GM23248 (cell line): Measurements from ENCODE around the gene CASTOR2.
"Not testable (repeated sequence)": the region's sequence is repeated elsewhere in the genome, so short reads cannot be mapped to it uniquely, and the experiment has no call there.

Source experiments
- EZH2 ChIP-seq: fragments of 200-600 bp; sonication (generic); IDR thresholded peaks from 2 replicates; pipeline ENCODE4 v1.6.1; 2018; ENCODE audit warnings: antibody characterized with exemption, mild to moderate bottlenecking; ENCODE audit not compliant: insufficient read depth, poor library complexity, severe bottlenecking
- EZH2phosphoT487 ChIP-seq: fragments of 200-600 bp; sonication (generic); IDR thresholded peaks from 2 replicates; pipeline ENCODE4 v1.6.1; 2018; ENCODE audit warnings: antibody characterized with exemption, moderate library complexity, mild to moderate bottlenecking, low read depth; ENCODE audit not compliant: insufficient read depth

DNA sequence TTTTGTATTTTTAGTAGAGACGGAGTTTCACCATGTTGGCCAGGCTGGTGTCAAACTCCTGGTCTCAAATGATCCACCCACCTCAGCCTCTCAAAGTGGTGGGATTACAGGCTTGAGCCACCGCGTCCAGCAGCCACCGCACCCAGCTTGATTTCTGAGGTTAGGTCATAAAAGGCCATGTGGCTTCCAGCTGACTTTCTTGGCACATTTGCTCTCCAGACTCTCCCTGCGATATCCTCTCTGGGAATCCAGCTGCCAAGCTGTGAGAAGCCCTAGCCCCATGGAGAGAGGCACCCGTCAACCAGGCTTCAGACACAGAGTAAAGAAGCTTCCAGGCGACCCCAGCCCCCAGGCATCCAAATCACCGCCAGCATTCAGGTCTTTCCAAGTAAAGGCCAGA, 10.7 kb upstream of the CASTOR2 start:
- not testable (repeated sequence) for TF ChIP-seq EZH2, EZH2phosphoT487
